Esophagus muscularis mucosa (tissue), 4 donors: ENCODE measurements around the gene KCNQ5. TPM values are rescaled to one million over a fixed set of nuclear protein-coding genes. Genes with fewer than 3 reads are reported as not detected.

Experiments used
- DNase-seq: peaks from one replicate; pipeline ENCODE4 v3.0.0-alpha.2; 2017; ENCODE audit errors: extremely low spot score
- H3K27ac ChIP-seq, 4 donors: fragments of 200-600 bp; sonication (generic); replicated peaks in 1 of 4; 1 replicate in 3 of 4; 2 replicates in 1 of 4; pipeline ENCODE4 v1.5.1; 2016 to 2019; ENCODE audit warnings: mild to moderate bottlenecking in 1 of 4
- H3K27me3 ChIP-seq, 4 donors: fragments of 200-600 bp; sonication (generic); one replicate each; pipeline versions ENCODE4 v1.5.1 to v1.6.0; 2016 to 2019
- H3K36me3 ChIP-seq, 4 donors: fragments of 200-600 bp; sonication (generic); one replicate each; pipeline ENCODE4 v1.5.1; 2016 to 2019
- H3K4me1 ChIP-seq, 4 donors: fragments of 200-600 bp; sonication (generic); one replicate each; pipeline ENCODE4 v1.5.1; 2016 to 2019
- H3K4me3 ChIP-seq, 4 donors: fragments of 200-600 bp; sonication (generic); 1 replicate in 2 of 4; 2 replicates in 2 of 4; pipeline ENCODE4 v1.5.1; 2016 to 2019; ENCODE audit warnings: mild to moderate bottlenecking in 4 of 4, moderate library complexity in 1 of 4
- H3K9me3 ChIP-seq, 4 donors: fragments of 200-600 bp; sonication (generic); 1 replicate in 3 of 4; 2 replicates in 1 of 4; pipeline ENCODE4 v1.5.1; 2016 to 2019
- EP300 ChIP-seq: sonication (generic); formaldehyde crosslinking; IDR thresholded peaks from one replicate; pipeline ENCODE4 v1.6.1; 2017; ENCODE audit warnings: antibody characterized with exemption
- POLR2A ChIP-seq: fragments of 450-650 bp; IDR thresholded peaks from one replicate; pipeline ENCODE4 v1.6.1; 2017; ENCODE audit warnings: antibody characterized with exemption, moderate library complexity, mild to moderate bottlenecking, low read depth
- POLR2AphosphoS5 ChIP-seq, 2 donors: sonication (generic); formaldehyde crosslinking; IDR thresholded peaks; one replicate each; pipeline ENCODE4 v1.6.1; 2017; ENCODE audit warnings: antibody characterized with exemption in 2 of 2
- WGBS: methylation state at CpG from one replicate; pipeline ENCODE4 v1.1.5; 2018; 5-methylcytosine and 5-hydroxymethylcytosine counted together
- intact Hi-C: fragments of 100-400 bp; cut with DNase I; formaldehyde crosslinking; loops from one replicate; pipeline ENCODE4 v1.15.1; 2023
- total RNA-seq, 4 donors: library from RNA; depleted of rRNA; stranded (reverse); fragments of >200 nt; gene quantifications; one replicate each; pipeline versions ENCODE4 v1.1.0 to v1.2.1, GENCODE V29; 2016
- TF ChIP-seq, protein P1 (sequence below), 3 experiments: fragments of 200-600 bp in 2 of 3; fragments of 450-650 bp in 1 of 3; sonication (generic) in 2 of 3; IDR thresholded peaks; one replicate each; pipeline ENCODE4 v1.5.1; 2017 to 2019; ENCODE audit warnings: antibody characterized with exemption in 3 of 3, mild to moderate bottlenecking in 2 of 3, moderate library complexity in 1 of 3

Gene KCNQ5
- total RNA-seq, 4 donors from 2014 or later = 1.2 to 2.2 (median 1.8) TPM

DNA sequence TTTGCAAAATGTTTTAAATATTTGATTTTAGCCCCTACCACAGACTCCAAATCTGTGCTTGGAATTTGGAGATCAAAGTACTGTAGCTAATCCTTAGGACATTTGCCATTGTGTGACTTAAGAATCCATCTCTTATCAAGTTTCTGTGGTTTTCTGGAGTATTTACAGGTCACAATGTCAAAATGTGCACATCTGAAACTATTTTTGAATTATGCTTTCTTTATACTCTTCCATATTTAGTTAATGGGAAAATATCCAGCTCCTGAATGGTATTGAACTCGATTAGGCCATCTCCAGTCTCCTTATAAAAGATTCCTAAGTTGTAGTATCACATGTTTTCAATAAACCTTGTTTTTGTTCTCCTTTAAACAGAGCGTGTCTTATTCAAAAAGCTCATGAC is 441.0 kb downstream of the KCNQ5 start:
- no peak for DNase-seq
- no peaks in the 10 kb centered on the region for H3K4me1 ChIP-seq
- intact Hi-C loops = no loop called here
- H3K27me3 ChIP-seq = no peaks in the 10 kb centered on the region
- 73% methylated on average over 2 of the region's 2 CpGs for WGBS
- H3K9me3 ChIP-seq = no peaks in the 10 kb centered on the region
- no peaks in the 10 kb centered on the region for H3K36me3 ChIP-seq
- no peak overlapping the region for H3K27ac ChIP-seq
- H3K4me3 ChIP-seq = no peak overlapping the region
- TF ChIP-seq POLR2AphosphoS5 (IDR thresholded peaks at IDR 0.05) (no peak), EP300 (no peak), POLR2A (no peak)
- TF ChIP-seq, protein P1, sequence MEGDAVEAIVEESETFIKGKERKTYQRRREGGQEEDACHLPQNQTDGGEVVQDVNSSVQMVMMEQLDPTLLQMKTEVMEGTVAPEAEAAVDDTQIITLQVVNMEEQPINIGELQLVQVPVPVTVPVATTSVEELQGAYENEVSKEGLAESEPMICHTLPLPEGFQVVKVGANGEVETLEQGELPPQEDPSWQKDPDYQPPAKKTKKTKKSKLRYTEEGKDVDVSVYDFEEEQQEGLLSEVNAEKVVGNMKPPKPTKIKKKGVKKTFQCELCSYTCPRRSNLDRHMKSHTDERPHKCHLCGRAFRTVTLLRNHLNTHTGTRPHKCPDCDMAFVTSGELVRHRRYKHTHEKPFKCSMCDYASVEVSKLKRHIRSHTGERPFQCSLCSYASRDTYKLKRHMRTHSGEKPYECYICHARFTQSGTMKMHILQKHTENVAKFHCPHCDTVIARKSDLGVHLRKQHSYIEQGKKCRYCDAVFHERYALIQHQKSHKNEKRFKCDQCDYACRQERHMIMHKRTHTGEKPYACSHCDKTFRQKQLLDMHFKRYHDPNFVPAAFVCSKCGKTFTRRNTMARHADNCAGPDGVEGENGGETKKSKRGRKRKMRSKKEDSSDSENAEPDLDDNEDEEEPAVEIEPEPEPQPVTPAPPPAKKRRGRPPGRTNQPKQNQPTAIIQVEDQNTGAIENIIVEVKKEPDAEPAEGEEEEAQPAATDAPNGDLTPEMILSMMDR (IDR thresholded peaks at IDR 0.05) = no peak

DNA sequence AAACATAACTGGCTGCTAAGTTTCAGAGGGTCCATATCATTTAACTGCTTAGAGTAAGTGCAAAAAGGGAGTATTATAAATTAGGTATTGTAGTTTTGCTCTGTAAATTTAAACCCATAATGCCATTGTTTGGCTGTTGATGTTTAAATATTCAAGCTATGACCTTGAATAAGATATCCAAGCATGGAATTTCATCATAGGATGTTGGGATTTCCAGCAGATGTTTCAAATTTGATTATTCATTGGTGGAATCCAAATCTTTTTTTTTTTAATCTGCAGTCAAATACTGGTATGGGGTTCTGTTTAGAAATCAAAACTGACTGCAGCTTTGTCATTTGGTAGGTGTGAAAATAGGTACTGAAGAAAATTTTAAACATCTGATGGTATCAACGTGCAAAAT is 442.4 kb downstream of the KCNQ5 start:
- H3K27ac ChIP-seq = no peak overlapping the region
- WGBS = 97% methylated on average over 1 of the region's 1 CpG

DNA sequence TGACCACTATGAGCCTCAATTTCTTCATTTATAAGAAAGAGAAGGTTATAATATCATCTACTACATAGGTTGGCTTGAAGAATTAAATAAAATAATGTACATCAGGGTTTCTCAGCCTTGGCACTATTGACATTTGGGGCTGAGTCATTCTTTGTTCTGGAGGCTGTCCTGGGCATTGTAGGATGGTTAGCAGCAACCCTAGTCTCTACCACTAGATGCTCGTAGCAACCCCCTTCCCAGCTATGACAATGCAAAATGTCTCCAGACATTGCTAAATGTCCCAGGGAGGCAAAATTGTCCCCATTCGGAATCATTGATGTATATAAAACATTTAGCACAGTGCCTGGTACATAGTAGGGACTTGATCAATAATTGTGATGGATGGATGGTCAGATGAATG is 451.4 kb downstream of the KCNQ5 start:
- no peak for DNase-seq
- Histone ChIP-seq H3K27ac (no peak overlapping the region), H3K36me3 (no peaks in the 10 kb centered on the region), H3K4me1 (no peaks in the 10 kb centered on the region), H3K9me3 (no peaks in the 10 kb centered on the region), H3K27me3 (no peaks in the 10 kb centered on the region), H3K4me3 (no peak overlapping the region)
- intact Hi-C loops = no loop called here
- TF ChIP-seq, protein P1 (IDR thresholded peaks at IDR 0.05) = no peak
- TF ChIP-seq POLR2A = no peak
- TF ChIP-seq EP300 = no peak
- no peak for TF ChIP-seq POLR2AphosphoS5 (IDR thresholded peaks at IDR 0.05)
- 93% methylated on average over 2 of the region's 2 CpGs for WGBS

More for the DNA sequence above, 442.4 kb downstream of the KCNQ5 start:
- no peaks in the 10 kb centered on the region for H3K9me3 ChIP-seq
- H3K4me3 ChIP-seq = no peak overlapping the region
- H3K36me3 ChIP-seq = no peaks in the 10 kb centered on the region
- H3K27me3 ChIP-seq = no peaks in the 10 kb centered on the region
- TF ChIP-seq, protein P1 (IDR thresholded peaks at IDR 0.05) = no peak
- TF ChIP-seq POLR2AphosphoS5 (IDR thresholded peaks at IDR 0.05) (no peak), EP300 (no peak), POLR2A (no peak)
- no peaks in the 10 kb centered on the region for H3K4me1 ChIP-seq
- intact Hi-C loops = no loop called here
- no peak for DNase-seq

GRCh38 chr6:73074175-73074574 is 452.3 kb downstream of the KCNQ5 start:
- no peak overlapping the region for H3K27ac ChIP-seq
- WGBS = 79% methylated on average over 1 of the region's 1 CpG
- TF ChIP-seq EP300 (no peak), POLR2AphosphoS5 (IDR thresholded peaks at IDR 0.05) (no peak)
- no peaks in the 10 kb centered on the region for H3K36me3 ChIP-seq
- H3K4me3 ChIP-seq = no peak overlapping the region
- DNase-seq = no peak
- no peaks in the 10 kb centered on the region for H3K4me1 ChIP-seq
- no peaks in the 10 kb centered on the region for H3K9me3 ChIP-seq
- no peaks in the 10 kb centered on the region for H3K27me3 ChIP-seq
- intact Hi-C loops = no loop called here

GRCh38 chr6:73076211-73076954 is 454.5 kb downstream of the KCNQ5 start:
- Histone ChIP-seq H3K27ac (no peak overlapping the region), H3K36me3 (no peaks in the 10 kb centered on the region), H3K27me3 (no peaks in the 10 kb centered on the region), H3K9me3 (no peaks in the 10 kb centered on the region), H3K4me3 (no peak overlapping the region), H3K4me1 (no peaks in the 10 kb centered on the region)
- intact Hi-C loops = no loop called here
- DNase-seq = no peak
- TF ChIP-seq, protein P1 (IDR thresholded peaks at IDR 0.05) = no peak
- TF ChIP-seq POLR2A = no peak
- TF ChIP-seq POLR2AphosphoS5 (IDR thresholded peaks at IDR 0.05) = no peak
- no peak for TF ChIP-seq EP300
